Ovary (tissue), 3 donors: Measurements from ENCODE around the gene MIEN1.

Source experiments
- CTCF ChIP-seq, 3 donors: fragments of 450-650 bp in 2 of 3; fragments of 200-600 bp in 1 of 3; IDR thresholded peaks; one replicate each; pipeline versions ENCODE4 v1.5.1 to v1.8.0; 2016 to 2022; ENCODE audit warnings: antibody characterized with exemption in 3 of 3, mild to moderate bottlenecking in 1 of 3
- POLR2A ChIP-seq: fragments of 450-650 bp; IDR thresholded peaks from one replicate; pipeline ENCODE4 v1.6.1; 2017; ENCODE audit warnings: antibody characterized with exemption, mild to moderate bottlenecking, moderate library complexity
- donor health status: DM: no; HTN: no; CAD: no.

GRCh38 chr17:39695089-39695474 lies 35.2 kb downstream of the MIEN1 start:
- TF ChIP-seq CTCF (IDR thresholded peaks at IDR 0.05) (no peak), POLR2A (no peak)
